OCI-LY1 (cell line): Measurements from ENCODE around the gene NHLRC4.

Source experiments
- EZH2 ChIP-seq: fragments of 200-600 bp; sonication (generic), shearing (Covaris generic); IDR thresholded peaks from 2 replicates; pipeline ENCODE4 v1.8.0; 2017; ENCODE audit warnings: borderline replicate concordance, mixed run types, mild to moderate bottlenecking, antibody characterized with exemption, low read length, moderate library complexity, mixed read lengths
- TF ChIP-seq, protein P1 (sequence below): fragments of 200-600 bp; sonication (generic), shearing (Covaris generic); IDR thresholded peaks from 2 replicates; pipeline ENCODE4 v1.5.1; 2017; ENCODE audit warnings: mild to moderate bottlenecking, antibody characterized with exemption, low read length, moderate library complexity, mixed read lengths

DNA sequence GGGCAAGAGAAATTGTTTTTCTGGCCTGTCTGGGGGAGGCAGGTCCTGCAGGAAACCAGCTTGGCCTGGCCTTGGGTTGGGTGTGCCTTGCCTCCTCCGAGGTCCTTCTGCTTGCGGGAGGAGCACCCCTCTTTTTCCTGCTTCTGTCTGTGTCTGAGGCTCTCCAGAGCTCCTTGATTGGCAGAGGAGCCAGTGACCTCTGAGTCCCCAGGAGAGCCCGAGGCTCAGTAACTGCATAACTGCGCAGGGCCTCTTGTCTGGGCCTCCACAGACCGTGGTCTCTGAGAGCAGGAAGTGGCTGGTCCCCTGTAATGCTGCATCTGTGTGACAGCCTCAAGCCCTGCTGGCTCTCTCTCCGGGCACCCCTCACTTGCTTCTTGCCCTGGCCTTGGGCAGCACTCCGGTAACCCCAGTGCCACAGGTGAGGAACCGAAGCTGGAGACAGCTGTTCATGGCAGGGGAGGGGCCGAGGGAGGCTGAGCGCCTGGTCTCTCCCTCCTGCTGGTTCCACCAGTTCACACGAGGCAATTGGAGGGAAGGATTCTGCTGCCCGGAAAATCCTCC is 37.7 kb upstream of the NHLRC4 start:
- TF ChIP-seq EZH2: no peak
- TF ChIP-seq, protein P1, sequence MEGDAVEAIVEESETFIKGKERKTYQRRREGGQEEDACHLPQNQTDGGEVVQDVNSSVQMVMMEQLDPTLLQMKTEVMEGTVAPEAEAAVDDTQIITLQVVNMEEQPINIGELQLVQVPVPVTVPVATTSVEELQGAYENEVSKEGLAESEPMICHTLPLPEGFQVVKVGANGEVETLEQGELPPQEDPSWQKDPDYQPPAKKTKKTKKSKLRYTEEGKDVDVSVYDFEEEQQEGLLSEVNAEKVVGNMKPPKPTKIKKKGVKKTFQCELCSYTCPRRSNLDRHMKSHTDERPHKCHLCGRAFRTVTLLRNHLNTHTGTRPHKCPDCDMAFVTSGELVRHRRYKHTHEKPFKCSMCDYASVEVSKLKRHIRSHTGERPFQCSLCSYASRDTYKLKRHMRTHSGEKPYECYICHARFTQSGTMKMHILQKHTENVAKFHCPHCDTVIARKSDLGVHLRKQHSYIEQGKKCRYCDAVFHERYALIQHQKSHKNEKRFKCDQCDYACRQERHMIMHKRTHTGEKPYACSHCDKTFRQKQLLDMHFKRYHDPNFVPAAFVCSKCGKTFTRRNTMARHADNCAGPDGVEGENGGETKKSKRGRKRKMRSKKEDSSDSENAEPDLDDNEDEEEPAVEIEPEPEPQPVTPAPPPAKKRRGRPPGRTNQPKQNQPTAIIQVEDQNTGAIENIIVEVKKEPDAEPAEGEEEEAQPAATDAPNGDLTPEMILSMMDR: no peak
